D721Med (cell line): ENCODE data around the gene PCDH15.
"Not testable (repeated sequence)": the region's sequence is repeated elsewhere in the genome, so short reads cannot be mapped to it uniquely, and the experiment has no call there.

Experiments used
- DNase-seq: peaks from one replicate; pipeline ENCODE4 v3.0.0; 2011; ENCODE audit warnings: low spot score; ENCODE audit not compliant: insufficient read length
- FAIRE-seq: peaks from 2 replicates; lab custom pipeline; 2011; peaks lifted over from hg19 to GRCh38; lab: Jason Lieb, UNC
- TF ChIP-seq, protein P1 (sequence below): IDR thresholded peaks from 2 replicates; pipeline ENCODE4 v1.5.1; 2012; ENCODE audit warnings: mild to moderate bottlenecking, control low read depth; ENCODE audit not compliant: insufficient read depth; ENCODE audit errors: missing control alignments

Gene PCDH15

DNA sequence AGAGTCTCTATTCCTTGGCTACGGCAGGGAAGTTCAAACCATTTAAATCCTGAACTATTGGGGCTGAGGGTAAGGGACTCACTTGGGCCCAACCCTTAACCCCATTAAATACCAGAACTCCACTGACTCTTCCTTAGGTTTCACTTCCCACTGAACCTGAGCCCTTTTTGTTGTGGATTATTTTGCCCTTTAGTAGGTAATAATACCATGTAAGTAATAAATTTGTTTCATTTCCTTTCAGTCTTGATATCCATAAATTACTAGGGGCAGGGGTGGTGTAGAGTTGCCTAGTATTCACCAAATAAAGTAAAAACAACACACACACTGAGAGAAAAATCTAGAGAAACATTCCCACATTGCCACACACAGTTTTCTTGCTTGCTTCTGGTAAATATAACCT lies 352.0 kb downstream of the PCDH15 start:
- TF ChIP-seq, protein P1, sequence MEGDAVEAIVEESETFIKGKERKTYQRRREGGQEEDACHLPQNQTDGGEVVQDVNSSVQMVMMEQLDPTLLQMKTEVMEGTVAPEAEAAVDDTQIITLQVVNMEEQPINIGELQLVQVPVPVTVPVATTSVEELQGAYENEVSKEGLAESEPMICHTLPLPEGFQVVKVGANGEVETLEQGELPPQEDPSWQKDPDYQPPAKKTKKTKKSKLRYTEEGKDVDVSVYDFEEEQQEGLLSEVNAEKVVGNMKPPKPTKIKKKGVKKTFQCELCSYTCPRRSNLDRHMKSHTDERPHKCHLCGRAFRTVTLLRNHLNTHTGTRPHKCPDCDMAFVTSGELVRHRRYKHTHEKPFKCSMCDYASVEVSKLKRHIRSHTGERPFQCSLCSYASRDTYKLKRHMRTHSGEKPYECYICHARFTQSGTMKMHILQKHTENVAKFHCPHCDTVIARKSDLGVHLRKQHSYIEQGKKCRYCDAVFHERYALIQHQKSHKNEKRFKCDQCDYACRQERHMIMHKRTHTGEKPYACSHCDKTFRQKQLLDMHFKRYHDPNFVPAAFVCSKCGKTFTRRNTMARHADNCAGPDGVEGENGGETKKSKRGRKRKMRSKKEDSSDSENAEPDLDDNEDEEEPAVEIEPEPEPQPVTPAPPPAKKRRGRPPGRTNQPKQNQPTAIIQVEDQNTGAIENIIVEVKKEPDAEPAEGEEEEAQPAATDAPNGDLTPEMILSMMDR: no peak
- FAIRE-seq (no peak), DNase-seq (no peak)

DNA sequence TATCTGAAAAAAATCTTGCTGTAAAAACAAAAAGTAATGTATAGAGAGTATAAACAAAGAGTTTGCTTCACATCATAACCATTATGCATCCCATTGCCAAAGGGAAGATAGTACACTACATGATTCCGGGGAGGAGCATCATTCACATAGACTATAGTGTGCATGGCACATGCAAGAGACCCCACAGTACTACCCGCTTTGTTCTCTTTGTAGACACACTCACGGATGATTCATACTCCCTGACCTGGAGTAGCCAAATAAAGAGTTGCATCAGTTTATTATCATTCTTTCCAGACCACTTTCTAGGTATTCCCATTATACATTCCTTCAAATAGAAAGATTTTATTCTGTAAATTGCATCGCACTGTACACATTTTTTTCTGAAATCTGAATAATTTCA lies 356.9 kb downstream of the PCDH15 start:
- TF ChIP-seq, protein P1: no peak
- FAIRE-seq (no peak), DNase-seq (no peak)

DNA sequence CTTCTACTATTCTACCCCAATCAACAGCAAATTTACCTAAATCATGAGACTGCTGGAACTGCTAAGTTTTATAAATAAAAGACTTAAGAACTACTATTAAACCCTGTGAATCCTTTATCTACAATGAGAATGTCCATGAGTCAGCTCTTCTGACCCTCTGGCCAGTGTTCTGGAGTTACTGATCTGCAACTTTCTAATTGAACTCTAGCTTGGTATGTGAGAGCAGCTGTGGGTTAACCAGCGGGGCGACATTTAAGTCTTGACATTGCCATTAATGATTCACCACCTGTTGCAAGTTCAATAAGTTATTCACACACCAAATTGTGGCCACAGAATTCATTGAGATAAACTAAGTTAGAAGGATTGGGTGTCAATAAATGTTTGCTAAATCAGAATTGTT lies 359.8 kb downstream of the PCDH15 start:
- FAIRE-seq: no peak
- TF ChIP-seq, protein P1: no peak
- DNase-seq: no peak

DNA sequence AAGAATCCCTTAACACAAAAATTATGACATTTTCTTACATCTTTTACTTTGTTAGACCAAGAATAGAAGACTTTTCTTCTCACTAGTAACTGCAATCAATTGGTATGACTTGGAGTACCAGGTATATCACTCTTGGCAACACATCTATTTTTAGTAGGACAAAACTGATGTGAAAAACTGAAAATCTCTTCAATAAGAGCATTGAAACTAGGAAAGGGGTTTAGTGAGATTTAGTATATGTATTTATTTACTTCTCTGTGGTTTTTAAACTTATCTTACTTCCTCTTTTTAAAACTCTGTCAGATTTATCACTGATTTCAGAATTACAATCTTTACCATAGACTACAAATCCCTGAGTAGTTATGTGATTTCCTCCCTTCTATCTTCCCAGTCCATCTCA lies 366.2 kb downstream of the PCDH15 start:
- no peak for FAIRE-seq
- TF ChIP-seq, protein P1: no peak
- no peak for DNase-seq

DNA sequence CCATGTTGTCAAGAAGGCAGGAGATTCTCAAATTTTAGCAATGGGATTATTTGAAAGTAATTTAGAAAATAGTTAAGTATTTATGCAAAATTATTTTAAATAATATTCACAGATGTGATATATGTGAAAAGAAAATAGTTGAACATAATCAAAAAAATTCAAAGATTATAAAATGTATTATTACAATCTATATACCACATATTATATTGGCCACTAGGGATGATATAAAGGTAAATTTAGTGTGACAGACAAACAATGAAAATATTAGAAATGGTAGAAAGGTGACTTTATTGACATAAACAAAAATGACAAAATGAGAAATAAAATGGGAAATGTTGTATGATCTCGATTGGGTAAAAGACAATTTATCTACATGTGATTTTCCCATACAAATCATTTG lies 385.5 kb downstream of the PCDH15 start:
- TF ChIP-seq, protein P1: no peak
- FAIRE-seq: no peak
- no peak for DNase-seq

DNA sequence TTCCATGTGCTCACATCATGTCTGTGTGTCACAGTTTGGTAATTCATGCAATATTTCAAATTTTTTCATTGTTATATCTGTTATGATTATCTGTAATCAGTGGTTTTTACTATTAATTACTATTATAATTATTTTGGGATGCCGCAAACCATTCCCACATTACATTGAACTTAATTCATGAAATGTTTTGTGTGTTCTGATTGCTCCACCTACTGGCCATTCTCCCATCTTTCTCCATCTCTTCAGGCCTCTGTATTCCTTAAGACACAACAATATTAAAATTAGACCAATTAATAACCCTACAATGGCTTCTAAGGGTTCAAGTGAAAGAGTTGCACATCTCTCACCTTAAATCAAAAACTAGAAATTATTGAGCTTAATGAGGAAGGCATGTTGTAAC lies 398.5 kb downstream of the PCDH15 start:
- FAIRE-seq (peak; percentile 11), DNase-seq (no peak)
- TF ChIP-seq, protein P1: peak; percentile 47

DNA sequence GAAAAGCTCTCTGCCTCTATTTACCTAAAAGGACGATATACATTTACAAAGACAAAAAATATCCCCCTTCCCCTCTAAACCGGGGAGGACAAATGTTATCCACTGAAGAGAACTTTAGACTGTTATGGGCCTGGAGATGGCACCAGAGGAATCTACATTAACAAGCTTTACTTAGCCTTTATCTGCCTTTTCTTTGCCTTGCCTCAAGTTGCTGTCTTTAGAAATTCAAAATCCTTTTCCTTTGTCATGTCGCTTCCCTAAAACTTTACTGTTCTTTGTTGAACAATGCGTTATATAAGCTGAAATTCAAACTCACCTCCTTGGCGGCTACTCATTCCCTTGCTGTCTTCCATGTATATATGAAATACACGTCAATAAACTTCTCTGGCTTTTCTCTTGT lies 405.0 kb downstream of the PCDH15 start:
- TF ChIP-seq, protein P1: no peak
- FAIRE-seq (no peak), DNase-seq (no peak)

DNA sequence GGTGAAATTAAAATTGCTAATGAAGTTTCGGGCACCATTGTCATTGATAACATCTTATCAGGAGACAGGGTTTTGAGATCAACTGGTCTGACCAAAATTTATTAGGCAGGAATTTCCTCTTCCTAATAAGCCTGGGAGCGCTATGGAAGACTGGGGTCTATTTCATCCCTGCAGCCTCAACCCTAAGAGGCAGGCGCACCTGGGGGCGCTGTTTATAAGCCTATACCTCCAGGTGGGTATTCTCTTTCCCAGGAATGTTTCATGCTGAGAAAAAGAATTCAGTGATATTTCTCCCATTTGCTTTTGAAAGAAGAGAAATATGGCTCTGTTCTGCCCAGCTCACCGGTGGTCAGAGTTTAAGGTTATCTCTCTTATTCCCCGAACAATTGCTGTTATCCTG lies 406.4 kb downstream of the PCDH15 start:
- not testable (repeated sequence) for DNase-seq, FAIRE-seq
